DMS53 (cell line): ENCODE measurements around the gene HGS.

Experiments
- DNase-seq: peaks from one replicate; lab custom pipeline; 2025; lab: John Stamatoyannopoulos, UW

Gene HGS

GRCh38 chr17:81741049-81741593 is 57.3 kb downstream of the HGS start:
- no peak for DNase-seq

DNA sequence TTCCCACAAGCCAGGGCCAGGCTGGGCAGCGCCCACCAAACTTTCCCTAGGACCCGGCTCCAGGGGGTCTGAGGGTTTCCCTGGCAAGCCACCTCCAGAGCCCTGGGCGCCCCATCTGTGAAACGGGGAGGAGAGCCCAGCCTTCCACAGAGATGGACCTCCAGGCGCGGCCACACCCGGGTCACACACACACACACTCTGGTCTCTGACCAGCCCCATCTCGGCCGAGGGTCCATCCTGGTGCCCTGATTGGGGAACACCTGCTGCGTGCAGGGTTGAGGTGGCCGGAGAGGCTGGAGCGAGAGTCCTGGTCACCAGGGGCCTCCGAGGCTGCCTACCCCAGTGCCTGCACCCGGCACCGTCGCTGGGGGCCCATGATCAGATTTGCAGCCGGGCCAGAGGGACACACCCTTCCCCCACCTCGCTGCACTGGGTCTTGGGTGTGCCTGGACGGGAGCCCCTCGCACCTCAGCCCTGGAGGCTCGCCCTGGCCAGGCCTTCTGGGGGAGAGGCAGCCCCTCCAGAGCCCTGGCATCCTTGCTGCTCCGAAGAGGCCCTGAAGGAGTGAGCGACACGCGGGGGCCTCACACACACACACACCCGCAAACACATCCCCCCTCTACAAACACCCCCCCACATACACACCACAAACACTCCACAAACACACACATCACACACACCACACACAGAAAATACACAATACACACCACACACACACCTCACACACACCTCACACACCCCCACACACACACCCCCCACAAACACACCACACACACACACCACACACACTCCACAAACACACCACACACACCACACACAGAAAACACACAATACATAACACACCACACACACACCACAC is 58.0 kb downstream of the HGS start:
- no peak for DNase-seq
